Parathyroid adenoma (tissue), 2 donors: ENCODE results near the gene KCTD1.

Experiments
- H2AFZ ChIP-seq: fragments of 300-600 bp; sonication (generic); one replicate; pipeline ENCODE4 v1.7.0; 2017; ENCODE audit warnings: antibody characterized with exemption, mild to moderate bottlenecking
- H3K27ac ChIP-seq: fragments of 300-600 bp; sonication (generic); one replicate; pipeline ENCODE4 v1.7.0; 2017
- H3K27me3 ChIP-seq: fragments of 300-600 bp; sonication (generic); one replicate; pipeline ENCODE4 v1.7.0; 2017; ENCODE audit warnings: low read length; ENCODE audit not compliant: control insufficient read depth, insufficient read depth
- H3K36me3 ChIP-seq: fragments of 300-600 bp; sonication (generic); one replicate; pipeline ENCODE4 v1.7.0; 2017; ENCODE audit warnings: low read length; ENCODE audit not compliant: control insufficient read depth, insufficient read depth
- H3K4me1 ChIP-seq: fragments of 300-600 bp; sonication (generic); one replicate; pipeline ENCODE4 v1.7.0; 2017; ENCODE audit warnings: control low read depth
- H3K4me2 ChIP-seq: fragments of 300-600 bp; sonication (generic); one replicate; pipeline ENCODE4 v1.7.0; 2017; ENCODE audit warnings: low read length
- H3K4me3 ChIP-seq: fragments of 300-600 bp; sonication (generic); one replicate; pipeline ENCODE4 v1.7.0; 2017; ENCODE audit warnings: low read depth, low read length
- H3K79me2 ChIP-seq: fragments of 300-600 bp; sonication (generic); one replicate; pipeline ENCODE4 v1.7.0; 2017; ENCODE audit warnings: control low read depth
- H3K9ac ChIP-seq: fragments of 300-600 bp; sonication (generic); one replicate; pipeline ENCODE4 v1.7.0; 2017; ENCODE audit warnings: mild to moderate bottlenecking
- H3K9me3 ChIP-seq: fragments of 300-600 bp; sonication (generic); one replicate; pipeline ENCODE4 v1.7.0; 2017; ENCODE audit warnings: low read length; ENCODE audit not compliant: control insufficient read depth
- TF ChIP-seq, protein P1 (sequence below): fragments of 300-600 bp; sonication (generic); IDR thresholded peaks from one replicate; pipeline ENCODE4 v1.7.0; 2017; ENCODE audit warnings: antibody characterized with exemption, mild to moderate bottlenecking
- donor health status: primary hyperparathyroidism.

Gene KCTD1

GRCh38 chr18:26414901-26415440, 133.4 kb downstream of the KCTD1 start:
- no peak overlapping the region for H2AFZ ChIP-seq
- no peaks in the 10 kb centered on the region for H3K27me3 ChIP-seq
- H3K9me3 ChIP-seq, result no peaks in the 10 kb centered on the region
- H3K4me2 ChIP-seq, result no peak overlapping the region
- no peak overlapping the region for H3K27ac ChIP-seq
- TF ChIP-seq, protein P1, sequence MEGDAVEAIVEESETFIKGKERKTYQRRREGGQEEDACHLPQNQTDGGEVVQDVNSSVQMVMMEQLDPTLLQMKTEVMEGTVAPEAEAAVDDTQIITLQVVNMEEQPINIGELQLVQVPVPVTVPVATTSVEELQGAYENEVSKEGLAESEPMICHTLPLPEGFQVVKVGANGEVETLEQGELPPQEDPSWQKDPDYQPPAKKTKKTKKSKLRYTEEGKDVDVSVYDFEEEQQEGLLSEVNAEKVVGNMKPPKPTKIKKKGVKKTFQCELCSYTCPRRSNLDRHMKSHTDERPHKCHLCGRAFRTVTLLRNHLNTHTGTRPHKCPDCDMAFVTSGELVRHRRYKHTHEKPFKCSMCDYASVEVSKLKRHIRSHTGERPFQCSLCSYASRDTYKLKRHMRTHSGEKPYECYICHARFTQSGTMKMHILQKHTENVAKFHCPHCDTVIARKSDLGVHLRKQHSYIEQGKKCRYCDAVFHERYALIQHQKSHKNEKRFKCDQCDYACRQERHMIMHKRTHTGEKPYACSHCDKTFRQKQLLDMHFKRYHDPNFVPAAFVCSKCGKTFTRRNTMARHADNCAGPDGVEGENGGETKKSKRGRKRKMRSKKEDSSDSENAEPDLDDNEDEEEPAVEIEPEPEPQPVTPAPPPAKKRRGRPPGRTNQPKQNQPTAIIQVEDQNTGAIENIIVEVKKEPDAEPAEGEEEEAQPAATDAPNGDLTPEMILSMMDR, result no peak
- no peak overlapping the region for H3K9ac ChIP-seq
- H3K36me3 ChIP-seq, result no peaks in the 10 kb centered on the region
- H3K4me3 ChIP-seq, result no peak overlapping the region
- H3K79me2 ChIP-seq, result no peaks in the 10 kb centered on the region
- H3K4me1 ChIP-seq, result no peaks in the 10 kb centered on the region

- no peak overlapping the region for H3K27ac ChIP-seq
- H3K4me1 ChIP-seq, result no peaks in the 10 kb centered on the region
- no peaks in the 10 kb centered on the region for H3K9me3 ChIP-seq
- no peaks in the 10 kb centered on the region for H3K36me3 ChIP-seq
- no peak overlapping the region for H3K9ac ChIP-seq
- H3K27me3 ChIP-seq, result no peaks in the 10 kb centered on the region
- TF ChIP-seq, protein P1, result no peak
- no peak overlapping the region for H3K4me2 ChIP-seq
- H2AFZ ChIP-seq, result no peak overlapping the region
- no peaks in the 10 kb centered on the region for H3K79me2 ChIP-seq
- H3K4me3 ChIP-seq, result no peak overlapping the region
These were observed 139.3 kb downstream of the KCTD1 start for GRCh38 chr18:26409091-26409490.

- Histone ChIP-seq H3K4me1 (no peaks in the 10 kb centered on the region), H3K27ac (no peak overlapping the region), H3K9ac (no peak overlapping the region), H3K79me2 (no peaks in the 10 kb centered on the region), H3K4me2 (no peak overlapping the region), H3K36me3 (no peaks in the 10 kb centered on the region), H3K9me3 (no peaks in the 10 kb centered on the region), H2AFZ (no peak overlapping the region), H3K27me3 (no peaks in the 10 kb centered on the region), H3K4me3 (no peak overlapping the region)
- TF ChIP-seq, protein P1, result no peak
These were observed 140.4 kb downstream of the KCTD1 start for GRCh38 chr18:26407736-26408601.

- Histone ChIP-seq H3K27ac (no peak overlapping the region), H2AFZ (no peak overlapping the region), H3K79me2 (no peaks in the 10 kb centered on the region), H3K36me3 (no peaks in the 10 kb centered on the region), H3K27me3 (no peaks in the 10 kb centered on the region), H3K4me1 (no peaks in the 10 kb centered on the region), H3K4me3 (no peak overlapping the region), H3K9me3 (no peaks in the 10 kb centered on the region), H3K4me2 (no peak overlapping the region), H3K9ac (no peak overlapping the region)
- TF ChIP-seq, protein P1, result no peak
These were observed 141.4 kb downstream of the KCTD1 start for GRCh38 chr18:26406854-26407517.
